CD4-positive, alpha-beta memory T cell (primary cell): Measurements from ENCODE around the gene PHACTR3. TPM values are rescaled to one million over a fixed set of nuclear protein-coding genes. Genes with fewer than 3 reads are reported as not detected.

ENCODE experiments used
- CTCF ChIA-PET: fragments of 350-600 bp; sonication (Branson Sonifier 250); formaldehyde crosslinking; loops from one replicate; lab custom pipeline; 2021; ENCODE audit warnings: inconsistent platforms; ENCODE audit not compliant: partially characterized antibody; lab: Charles Lee
- POLR2A ChIA-PET: fragments of 350-600 bp; sonication (Branson Sonifier 250); formaldehyde crosslinking; loops from one replicate; lab custom pipeline; 2021; ENCODE audit not compliant: partially characterized antibody; lab: Charles Lee
- DNase-seq, 5 donors: peaks; one replicate each; pipeline versions ENCODE4 v3.0.0 to v3.0.0-alpha.2; 2020 to 2022; ENCODE audit warnings: mixed read lengths in 1 of 5
- H3K27ac ChIP-seq: one replicate; pipeline ENCODE4 v1.7.0; 2013; ENCODE audit warnings: low read depth, low read length
- H3K27me3 ChIP-seq: 2 replicates; pipeline ENCODE4 v1.7.0; 2013; ENCODE audit warnings: mild to moderate bottlenecking, low read length, moderate library complexity; ENCODE audit not compliant: insufficient read depth
- H3K36me3 ChIP-seq: 2 replicates; pipeline ENCODE4 v1.7.0; 2013; ENCODE audit warnings: mild to moderate bottlenecking, low read length, moderate library complexity; ENCODE audit not compliant: insufficient read depth
- H3K4me1 ChIP-seq: 2 replicates; pipeline ENCODE4 v1.7.0; 2013; ENCODE audit warnings: mild to moderate bottlenecking, low read length, moderate library complexity; ENCODE audit not compliant: insufficient read depth
- H3K4me3 ChIP-seq, 2 donors: one replicate each; pipeline ENCODE4 v1.7.0; 2013; ENCODE audit warnings: low read length in 2 of 2, mild to moderate bottlenecking in 1 of 2
- H3K9me3 ChIP-seq, 2 donors: one replicate each; pipeline ENCODE4 v1.7.0; 2013; ENCODE audit warnings: low read length in 2 of 2, control low read depth in 1 of 2; ENCODE audit not compliant: control insufficient read depth in 1 of 2
- H3K27ac Mint-ChIP-seq, 7 donors: one replicate each; pipeline ENCODE4 v1.8.0; 2020 to 2021; ENCODE audit warnings: mixed read lengths in 7 of 7, mild to moderate bottlenecking in 6 of 7, inconsistent platforms in 3 of 7, moderate library complexity in 3 of 7
- H3K27me3 Mint-ChIP-seq, 2 donors: one replicate each; pipeline ENCODE4 v1.8.0; 2020 to 2021; ENCODE audit warnings: mixed read lengths in 2 of 2
- H3K36me3 Mint-ChIP-seq, 2 donors: one replicate each; pipeline ENCODE4 v1.8.0; 2020 to 2021; ENCODE audit warnings: mixed read lengths in 2 of 2, inconsistent platforms in 1 of 2, mild to moderate bottlenecking in 1 of 2
- H3K4me1 Mint-ChIP-seq, 4 donors: one replicate each; pipeline ENCODE4 v1.8.0; 2020 to 2021; ENCODE audit warnings: mixed read lengths in 4 of 4, mild to moderate bottlenecking in 1 of 4
- H3K4me3 Mint-ChIP-seq, 8 donors: one replicate each; pipeline ENCODE4 v1.8.0; 2020 to 2021; ENCODE audit warnings: mixed read lengths in 8 of 8, mild to moderate bottlenecking in 7 of 8, moderate library complexity in 6 of 8, inconsistent platforms in 3 of 8
- H3K9me3 Mint-ChIP-seq, 8 donors: one replicate each; pipeline ENCODE4 v1.8.0; 2020 to 2021; ENCODE audit warnings: mixed read lengths in 8 of 8, mild to moderate bottlenecking in 5 of 8, inconsistent platforms in 3 of 8, moderate library complexity in 1 of 8
- intact Hi-C: fragments of 100-400 bp; cut with micrococcal nuclease; formaldehyde crosslinking; loops from one replicate; pipeline ENCODE4 v1.15.1; 2023
- polyA plus RNA-seq, 2 donors: library from polyadenylated mRNA; unstranded; fragments of 300-500 nt; fragmentation: Illumina TruSeq; gene quantifications; one replicate each; pipeline ENCODE4 v1.2.3, GENCODE V29; 2021
- total RNA-seq, 2 experiments: library from RNA; stranded (reverse); gene quantifications; one replicate each; pipeline ENCODE4 v1.2.3, GENCODE V29; 2021

PHACTR3 gene
- total and polyA plus RNA-seq, 4 experiments from 2014 or later: not detected

GRCh38 chr20:59690101-59690500, 85.8 kb downstream of the PHACTR3 start:
- H3K9me3 Mint-ChIP-seq: no peaks in the 10 kb centered on the region
- no peaks in the 10 kb centered on the region for H3K27me3 ChIP-seq
- no peaks in the 10 kb centered on the region for H3K9me3 ChIP-seq
- POLR2A ChIA-PET: no interaction called here
- H3K36me3 ChIP-seq: no peaks in the 10 kb centered on the region
- H3K4me1 Mint-ChIP-seq: no peaks in the 10 kb centered on the region
- H3K4me3 Mint-ChIP-seq: no peak overlapping the region
- H3K36me3 Mint-ChIP-seq: no peaks in the 10 kb centered on the region
- H3K4me1 ChIP-seq: no peaks in the 10 kb centered on the region
- intact Hi-C loops: no loop called here
- H3K4me3 ChIP-seq: no peak overlapping the region
- CTCF ChIA-PET: no interaction called here
- H3K27ac Mint-ChIP-seq: no peak overlapping the region
- no peak overlapping the region for H3K27ac ChIP-seq
- no peak for DNase-seq
- peaks cover 5 to 24% of the 10 kb centered on the region in 2 donors for H3K27me3 Mint-ChIP-seq

GRCh38 chr20:59690976-59691375, 86.6 kb downstream of the PHACTR3 start:
- Mint-ChIP-seq H3K27me3 (peaks cover 6 to 26% of the 10 kb centered on the region in 2 donors), H3K4me3 (no peak overlapping the region), H3K36me3 (no peaks in the 10 kb centered on the region), H3K4me1 (no peaks in the 10 kb centered on the region), H3K27ac (no peak overlapping the region), H3K9me3 (no peaks in the 10 kb centered on the region)
- no peak for DNase-seq
- H3K27me3 ChIP-seq: no peaks in the 10 kb centered on the region
- intact Hi-C loops: no loop called here
- no peaks in the 10 kb centered on the region for H3K9me3 ChIP-seq
- ChIA-PET CTCF (no interaction called here), POLR2A (no interaction called here)
- H3K27ac ChIP-seq: no peak overlapping the region
- H3K36me3 ChIP-seq: no peaks in the 10 kb centered on the region
- H3K4me1 ChIP-seq: no peaks in the 10 kb centered on the region
- no peak overlapping the region for H3K4me3 ChIP-seq

- H3K27ac ChIP-seq: no peak overlapping the region
- POLR2A ChIA-PET: no interaction called here
- H3K36me3 ChIP-seq: no peaks in the 10 kb centered on the region
- CTCF ChIA-PET: no interaction called here
- no peak for DNase-seq
- H3K4me3 ChIP-seq: no peak overlapping the region
- peaks cover 6 to 26% of the 10 kb centered on the region in 2 donors for H3K27me3 Mint-ChIP-seq
- no peaks in the 10 kb centered on the region for H3K36me3 Mint-ChIP-seq
- no peaks in the 10 kb centered on the region for H3K4me1 Mint-ChIP-seq
- intact Hi-C loops: no loop called here
- no peak overlapping the region for H3K4me3 Mint-ChIP-seq
- H3K27me3 ChIP-seq: no peaks in the 10 kb centered on the region
- no peak overlapping the region for H3K27ac Mint-ChIP-seq
- H3K9me3 ChIP-seq: no peaks in the 10 kb centered on the region
- H3K9me3 Mint-ChIP-seq: no peaks in the 10 kb centered on the region
- no peaks in the 10 kb centered on the region for H3K4me1 ChIP-seq
Measured at GRCh38 chr20:59692139-59692538, 87.8 kb downstream of the PHACTR3 start.

GRCh38 chr20:59693587-59693986, 89.2 kb downstream of the PHACTR3 start:
- H3K4me1 Mint-ChIP-seq: no peaks in the 10 kb centered on the region
- Histone ChIP-seq H3K36me3 (no peaks in the 10 kb centered on the region), H3K27me3 (no peaks in the 10 kb centered on the region), H3K4me1 (no peaks in the 10 kb centered on the region), H3K9me3 (no peaks in the 10 kb centered on the region), H3K4me3 (no peak overlapping the region), H3K27ac (no peak overlapping the region)
- H3K27ac Mint-ChIP-seq: no peak overlapping the region
- H3K4me3 Mint-ChIP-seq: no peak overlapping the region
- H3K36me3 Mint-ChIP-seq: no peaks in the 10 kb centered on the region
- ChIA-PET CTCF (no interaction called here), POLR2A (no interaction called here)
- no peaks in the 10 kb centered on the region for H3K9me3 Mint-ChIP-seq
- DNase-seq: no peak
- H3K27me3 Mint-ChIP-seq: peaks cover 6 to 28% of the 10 kb centered on the region in 2 donors
- intact Hi-C loops: no loop called here

- Histone ChIP-seq H3K27ac (no peak overlapping the region), H3K9me3 (no peaks in the 10 kb centered on the region), H3K4me1 (no peaks in the 10 kb centered on the region), H3K4me3 (no peak overlapping the region), H3K36me3 (no peaks in the 10 kb centered on the region), H3K27me3 (no peaks in the 10 kb centered on the region)
- no peaks in the 10 kb centered on the region for H3K9me3 Mint-ChIP-seq
- H3K4me1 Mint-ChIP-seq: no peaks in the 10 kb centered on the region
- intact Hi-C loops: no loop called here
- ChIA-PET CTCF (no interaction called here), POLR2A (no interaction called here)
- no peak overlapping the region for H3K4me3 Mint-ChIP-seq
- no peak for DNase-seq
- H3K27me3 Mint-ChIP-seq: peaks cover 7 to 16% of the 10 kb centered on the region in 2 donors
- no peak overlapping the region for H3K27ac Mint-ChIP-seq
- H3K36me3 Mint-ChIP-seq: no peaks in the 10 kb centered on the region
Measured at GRCh38 chr20:59696476-59696875, 92.1 kb downstream of the PHACTR3 start.

GRCh38 chr20:59697068-59697467, 92.7 kb downstream of the PHACTR3 start:
- POLR2A ChIA-PET: no interaction called here
- H3K4me1 ChIP-seq: no peaks in the 10 kb centered on the region
- Mint-ChIP-seq H3K9me3 (no peaks in the 10 kb centered on the region), H3K4me3 (no peak overlapping the region), H3K4me1 (no peaks in the 10 kb centered on the region), H3K27ac (no peak overlapping the region), H3K27me3 (peaks cover 7 to 15% of the 10 kb centered on the region in 2 donors), H3K36me3 (no peaks in the 10 kb centered on the region)
- H3K27me3 ChIP-seq: no peaks in the 10 kb centered on the region
- H3K27ac ChIP-seq: no peak overlapping the region
- H3K4me3 ChIP-seq: no peak overlapping the region
- intact Hi-C loops: no loop called here
- DNase-seq: no peak
- CTCF ChIA-PET: no interaction called here
- H3K9me3 ChIP-seq: no peaks in the 10 kb centered on the region
- no peaks in the 10 kb centered on the region for H3K36me3 ChIP-seq

- Mint-ChIP-seq H3K4me1 (no peaks in the 10 kb centered on the region), H3K27me3 (peaks cover 7 to 10% of the 10 kb centered on the region in 2 donors), H3K27ac (no peak overlapping the region), H3K36me3 (no peaks in the 10 kb centered on the region), H3K4me3 (no peak overlapping the region), H3K9me3 (no peaks in the 10 kb centered on the region)
- DNase-seq: no peak
- H3K27me3 ChIP-seq: no peaks in the 10 kb centered on the region
- POLR2A ChIA-PET: no interaction called here
- intact Hi-C loops: no loop called here
- no peaks in the 10 kb centered on the region for H3K9me3 ChIP-seq
- H3K27ac ChIP-seq: no peak overlapping the region
- H3K4me1 ChIP-seq: no peaks in the 10 kb centered on the region
- no peaks in the 10 kb centered on the region for H3K36me3 ChIP-seq
- CTCF ChIA-PET: no interaction called here
- H3K4me3 ChIP-seq: no peak overlapping the region
Measured at GRCh38 chr20:59698598-59698997, 94.3 kb downstream of the PHACTR3 start.

GRCh38 chr20:59701236-59701635, 96.9 kb downstream of the PHACTR3 start:
- no peaks in the 10 kb centered on the region for H3K36me3 Mint-ChIP-seq
- H3K4me3 Mint-ChIP-seq: no peak overlapping the region
- Histone ChIP-seq H3K36me3 (no peaks in the 10 kb centered on the region), H3K27ac (no peak overlapping the region), H3K4me3 (no peak overlapping the region), H3K9me3 (no peaks in the 10 kb centered on the region), H3K27me3 (no peaks in the 10 kb centered on the region), H3K4me1 (no peaks in the 10 kb centered on the region)
- H3K9me3 Mint-ChIP-seq: no peaks in the 10 kb centered on the region
- CTCF ChIA-PET: no interaction called here
- DNase-seq: no peak
- H3K27ac Mint-ChIP-seq: no peak overlapping the region
- POLR2A ChIA-PET: no interaction called here
- H3K27me3 Mint-ChIP-seq: peaks cover 3 to 8% of the 10 kb centered on the region in 2 donors
- intact Hi-C loops: no loop called here
- no peaks in the 10 kb centered on the region for H3K4me1 Mint-ChIP-seq
